ENCODE data around the gene MOGAT2.

Gene MOGAT2

DNA sequence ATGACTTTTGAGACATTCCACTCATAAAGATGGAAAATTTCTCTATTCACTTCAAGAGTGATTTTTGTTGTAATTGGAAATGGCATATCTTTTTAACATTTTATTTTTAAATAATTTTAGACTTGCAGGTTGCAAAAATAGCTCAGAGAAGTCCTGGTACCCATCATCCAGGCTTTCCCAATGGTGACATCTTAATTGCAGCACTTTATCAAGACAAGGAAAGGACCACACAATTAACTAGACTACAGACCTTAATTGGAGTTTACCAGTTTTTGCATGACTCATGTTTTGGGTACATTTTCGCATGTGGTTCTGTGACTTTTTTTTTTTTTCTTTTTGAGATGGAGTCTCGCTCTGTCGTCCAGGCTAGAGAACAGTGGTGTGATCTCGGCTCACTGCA is 25.8 kb upstream of the MOGAT2 start:
- peaks cover 0 to 2% of the 10 kb centered on the region in 2 donors for H3K27me3 ChIP-seq (ENCODE audit: control insufficient read depth in 2 of 2, insufficient read depth in 2 of 2, low read length in 2 of 2)
- H3K36me3 ChIP-seq (ENCODE audit: control insufficient read depth in 2 of 2, insufficient read depth in 2 of 2, low read length in 2 of 2): no peaks in the 10 kb centered on the region
- no peaks in the 10 kb centered on the region for H3K9me3 ChIP-seq (ENCODE audit: control insufficient read depth in 2 of 2, low read length in 2 of 2)
- no peak overlapping the region for H3K4me3 ChIP-seq (ENCODE audit: low read length in 2 of 2)
- no peaks in the 10 kb centered on the region for H3K4me1 ChIP-seq (ENCODE audit: control insufficient read depth in 2 of 2, insufficient read depth in 2 of 2, low read length in 2 of 2)
- no peak overlapping the region for H3K27ac ChIP-seq (ENCODE audit: low read depth in 2 of 2, low read length in 2 of 2)
- H3K9ac ChIP-seq (ENCODE audit: low read depth in 1 of 2, low read length in 2 of 2): no peak overlapping the region

DNA sequence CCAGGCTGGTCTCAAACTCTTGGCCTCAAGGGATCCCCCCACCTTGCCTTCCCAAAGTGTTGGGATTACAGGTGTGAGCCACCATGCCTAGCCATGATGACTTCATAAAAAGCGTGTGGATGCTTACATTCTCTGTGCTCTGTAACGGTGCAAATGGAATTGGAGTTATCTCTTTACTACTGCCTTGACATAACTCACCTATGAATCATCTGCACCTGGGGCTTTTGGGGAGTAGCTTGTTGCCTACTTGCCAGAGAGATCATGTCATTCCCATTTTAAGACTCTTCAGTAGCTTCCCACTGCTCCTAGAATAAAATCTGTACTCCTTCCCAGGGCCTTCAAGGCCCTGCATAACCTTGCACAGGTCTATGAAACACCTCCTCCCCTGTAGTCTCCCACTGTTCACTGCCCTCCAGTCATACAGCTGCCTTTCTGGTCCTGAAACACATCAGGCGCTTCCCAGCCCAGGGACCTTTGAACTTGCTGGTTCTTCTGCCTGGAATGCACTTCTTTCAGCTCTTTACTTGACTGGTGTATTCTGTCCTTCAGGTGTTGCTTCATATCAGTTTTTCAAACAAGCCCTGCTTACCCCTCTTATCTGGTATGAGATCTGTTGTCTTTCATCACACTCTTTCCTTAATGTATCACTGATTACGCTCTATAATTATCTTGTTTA is 19.6 kb upstream of the MOGAT2 start:
- Histone ChIP-seq H3K4me1 (ENCODE audit: control insufficient read depth in 2 of 2, insufficient read depth in 2 of 2, low read length in 2 of 2) (no peaks in the 10 kb centered on the region), H3K36me3 (ENCODE audit: control insufficient read depth in 2 of 2, insufficient read depth in 2 of 2, low read length in 2 of 2) (no peaks in the 10 kb centered on the region), H3K9me3 (ENCODE audit: control insufficient read depth in 2 of 2, low read length in 2 of 2) (no peaks in the 10 kb centered on the region), H3K9ac (ENCODE audit: low read depth in 1 of 2, low read length in 2 of 2) (no peak overlapping the region), H3K27me3 (ENCODE audit: control insufficient read depth in 2 of 2, insufficient read depth in 2 of 2, low read length in 2 of 2) (no peaks in the 10 kb centered on the region), H3K27ac (ENCODE audit: low read depth in 2 of 2, low read length in 2 of 2) (no peak overlapping the region), H3K4me3 (ENCODE audit: low read length in 2 of 2) (no peak overlapping the region)

DNA sequence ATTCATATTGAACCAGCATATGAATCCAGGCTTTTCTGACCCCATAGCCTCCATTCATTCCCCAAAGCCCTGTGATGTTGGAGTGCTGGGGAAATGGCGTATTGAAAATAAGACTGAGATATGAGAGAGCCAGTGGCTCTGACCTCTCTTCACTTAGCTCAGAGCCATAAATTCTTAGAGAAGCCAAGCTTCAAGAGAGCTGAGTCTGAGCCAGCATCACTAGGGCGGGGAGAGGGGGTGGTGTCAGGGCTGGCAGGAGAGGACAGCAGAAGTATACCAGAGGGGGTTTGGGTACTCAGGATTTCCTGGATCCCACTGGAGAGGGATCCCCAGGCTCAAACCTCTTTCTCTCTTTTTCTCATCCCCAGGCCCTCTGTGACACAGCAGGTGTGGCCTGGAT is 16.7 kb upstream of the MOGAT2 start:
- H3K36me3 ChIP-seq (ENCODE audit: control insufficient read depth in 2 of 2, insufficient read depth in 2 of 2, low read length in 2 of 2): no peaks in the 10 kb centered on the region
- H3K27me3 ChIP-seq (ENCODE audit: control insufficient read depth in 2 of 2, insufficient read depth in 2 of 2, low read length in 2 of 2): no peaks in the 10 kb centered on the region
- no peak overlapping the region for H3K27ac ChIP-seq (ENCODE audit: low read depth in 2 of 2, low read length in 2 of 2)
- H3K4me3 ChIP-seq (ENCODE audit: low read length in 2 of 2): no peak overlapping the region
- H3K9me3 ChIP-seq (ENCODE audit: control insufficient read depth in 2 of 2, low read length in 2 of 2): no peaks in the 10 kb centered on the region
- no peak overlapping the region for H3K9ac ChIP-seq (ENCODE audit: low read depth in 1 of 2, low read length in 2 of 2)
- peaks cover 0 to under 1% of the 10 kb centered on the region in 2 donors for H3K4me1 ChIP-seq (ENCODE audit: control insufficient read depth in 2 of 2, insufficient read depth in 2 of 2, low read length in 2 of 2)

DNA sequence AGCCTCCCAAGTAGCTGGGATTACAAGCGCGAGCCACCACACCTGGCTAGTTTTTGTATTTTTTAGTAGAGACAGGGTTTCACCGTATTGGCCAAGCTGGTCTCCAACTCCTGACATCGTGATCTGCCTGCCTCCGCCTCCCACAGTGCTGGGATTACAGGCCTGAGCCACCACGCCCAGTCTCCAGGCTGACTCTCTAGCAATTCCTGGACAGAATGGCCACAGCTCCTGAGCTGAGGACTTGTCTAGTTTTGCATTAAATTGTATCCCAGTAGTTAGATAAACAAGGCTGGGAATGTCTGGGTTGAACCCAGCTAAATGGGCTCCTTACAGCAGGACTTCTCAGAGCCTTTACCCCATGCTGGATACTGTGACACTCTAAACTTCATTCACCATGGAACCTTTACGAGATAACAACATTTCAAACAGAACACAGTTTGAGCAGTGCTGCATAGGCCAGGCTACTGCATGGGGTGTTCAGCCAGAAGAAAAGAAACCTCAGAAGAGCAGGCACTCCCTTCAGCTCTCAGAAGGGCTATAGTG is 13.9 kb upstream of the MOGAT2 start:
- Histone ChIP-seq H3K27me3 (ENCODE audit: control insufficient read depth in 2 of 2, insufficient read depth in 2 of 2, low read length in 2 of 2) (no peaks in the 10 kb centered on the region), H3K9me3 (ENCODE audit: control insufficient read depth in 2 of 2, low read length in 2 of 2) (no peaks in the 10 kb centered on the region), H3K4me3 (ENCODE audit: low read length in 2 of 2) (no peak overlapping the region), H3K27ac (ENCODE audit: low read depth in 2 of 2, low read length in 2 of 2) (no peak overlapping the region), H3K9ac (ENCODE audit: low read depth in 1 of 2, low read length in 2 of 2) (no peak overlapping the region), H3K4me1 (ENCODE audit: control insufficient read depth in 2 of 2, insufficient read depth in 2 of 2, low read length in 2 of 2) (peaks cover 3 to 7% of the 10 kb centered on the region in 2 donors), H3K36me3 (ENCODE audit: control insufficient read depth in 2 of 2, insufficient read depth in 2 of 2, low read length in 2 of 2) (no peaks in the 10 kb centered on the region)

DNA sequence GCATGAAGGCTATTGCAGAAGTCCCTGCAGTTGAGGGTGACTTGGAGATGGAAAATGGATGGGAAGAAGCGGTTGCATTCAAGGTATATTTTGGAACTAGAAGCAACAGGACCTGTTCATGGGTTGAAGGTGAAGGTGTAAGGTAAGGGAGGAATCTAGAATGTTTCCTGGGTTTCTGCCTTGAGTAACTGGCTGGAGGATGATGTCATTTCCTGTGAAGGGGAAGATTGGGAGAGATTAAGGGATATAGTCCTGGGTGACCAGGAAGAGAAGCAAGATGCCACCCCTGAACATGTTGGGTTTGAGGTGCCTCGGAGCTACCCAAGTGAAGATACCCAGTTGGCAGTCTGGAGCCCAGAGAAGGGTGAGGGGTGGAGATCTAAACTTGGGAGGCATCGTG is 12.1 kb upstream of the MOGAT2 start:
- Histone ChIP-seq H3K4me3 (ENCODE audit: low read length in 2 of 2) (no peak overlapping the region), H3K9ac (ENCODE audit: low read depth in 1 of 2, low read length in 2 of 2) (no peak overlapping the region), H3K36me3 (ENCODE audit: control insufficient read depth in 2 of 2, insufficient read depth in 2 of 2, low read length in 2 of 2) (no peaks in the 10 kb centered on the region), H3K27me3 (ENCODE audit: control insufficient read depth in 2 of 2, insufficient read depth in 2 of 2, low read length in 2 of 2) (no peaks in the 10 kb centered on the region), H3K9me3 (ENCODE audit: control insufficient read depth in 2 of 2, low read length in 2 of 2) (no peaks in the 10 kb centered on the region), H3K27ac (ENCODE audit: low read depth in 2 of 2, low read length in 2 of 2) (no peak overlapping the region), H3K4me1 (ENCODE audit: control insufficient read depth in 2 of 2, insufficient read depth in 2 of 2, low read length in 2 of 2) (peaks cover 3 to 7% of the 10 kb centered on the region in 2 donors)

DNA sequence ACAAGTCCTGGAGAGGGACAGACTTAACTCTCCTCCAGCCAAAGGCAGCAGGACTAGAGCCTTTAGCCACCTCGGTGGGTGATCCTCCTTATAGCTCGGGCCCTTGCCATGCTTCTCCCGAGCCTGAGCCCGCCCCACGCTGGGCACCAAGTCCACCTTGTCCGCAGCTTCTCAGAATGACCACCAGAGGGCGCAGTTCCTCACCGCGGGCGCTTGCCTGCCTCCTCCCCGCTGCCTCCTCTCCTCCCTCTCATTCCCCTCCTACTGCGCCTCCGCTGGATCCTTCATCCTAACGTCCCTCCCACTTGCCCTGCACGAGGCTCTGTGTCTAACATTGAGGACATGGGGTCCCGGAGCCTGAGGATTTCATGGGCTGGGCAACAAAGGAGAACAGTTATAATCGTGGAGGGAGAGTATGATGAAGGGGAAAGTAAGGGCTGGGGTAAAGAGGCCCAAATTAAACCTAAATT is 11.3 kb upstream of the MOGAT2 start:
- Histone ChIP-seq H3K9me3 (ENCODE audit: control insufficient read depth in 2 of 2, low read length in 2 of 2) (no peaks in the 10 kb centered on the region), H3K27me3 (ENCODE audit: control insufficient read depth in 2 of 2, insufficient read depth in 2 of 2, low read length in 2 of 2) (no peaks in the 10 kb centered on the region), H3K36me3 (ENCODE audit: control insufficient read depth in 2 of 2, insufficient read depth in 2 of 2, low read length in 2 of 2) (no peaks in the 10 kb centered on the region), H3K9ac (ENCODE audit: low read depth in 1 of 2, low read length in 2 of 2) (no peak overlapping the region), H3K4me3 (ENCODE audit: low read length in 2 of 2) (peak overlapping the region in 1 of 2 donors; percentile 20), H3K4me1 (ENCODE audit: control insufficient read depth in 2 of 2, insufficient read depth in 2 of 2, low read length in 2 of 2) (peaks cover 3 to 7% of the 10 kb centered on the region in 2 donors), H3K27ac (ENCODE audit: low read depth in 2 of 2, low read length in 2 of 2) (no peak overlapping the region)

DNA sequence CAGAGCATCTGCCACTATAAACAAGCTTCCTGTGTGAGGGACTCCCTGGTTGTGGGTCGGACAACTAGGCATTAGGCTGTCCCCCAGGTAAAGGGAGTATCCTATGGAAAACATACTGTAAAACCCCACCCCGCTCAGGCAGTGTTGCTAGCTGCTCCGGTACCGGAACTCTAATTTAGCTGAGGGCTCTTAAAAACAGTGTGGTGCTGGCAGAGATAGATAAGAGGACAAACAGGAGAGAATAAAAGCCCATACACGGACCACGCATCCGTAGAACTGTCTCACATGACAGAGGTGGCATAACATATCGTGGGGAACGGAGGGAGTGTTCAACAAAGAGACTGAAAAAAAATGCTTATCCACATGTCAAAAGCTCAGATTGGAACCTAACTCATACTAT is 3.4 kb upstream of the MOGAT2 start:
- peaks cover 31 to 36% of the 10 kb centered on the region in 2 donors for H3K4me1 ChIP-seq (ENCODE audit: control insufficient read depth in 2 of 2, insufficient read depth in 2 of 2, low read length in 2 of 2)
- H3K9me3 ChIP-seq (ENCODE audit: control insufficient read depth in 2 of 2, low read length in 2 of 2): no peaks in the 10 kb centered on the region
- H3K27ac ChIP-seq (ENCODE audit: low read depth in 2 of 2, low read length in 2 of 2): peak overlapping the region; percentile 4 to 49
- no peaks in the 10 kb centered on the region for H3K36me3 ChIP-seq (ENCODE audit: control insufficient read depth in 2 of 2, insufficient read depth in 2 of 2, low read length in 2 of 2)
- H3K4me3 ChIP-seq (ENCODE audit: low read length in 2 of 2): peak overlapping the region in 1 of 2 donors; percentile 37
- H3K27me3 ChIP-seq (ENCODE audit: control insufficient read depth in 2 of 2, insufficient read depth in 2 of 2, low read length in 2 of 2): no peaks in the 10 kb centered on the region
- no peak overlapping the region for H3K9ac ChIP-seq (ENCODE audit: low read depth in 1 of 2, low read length in 2 of 2)

DNA sequence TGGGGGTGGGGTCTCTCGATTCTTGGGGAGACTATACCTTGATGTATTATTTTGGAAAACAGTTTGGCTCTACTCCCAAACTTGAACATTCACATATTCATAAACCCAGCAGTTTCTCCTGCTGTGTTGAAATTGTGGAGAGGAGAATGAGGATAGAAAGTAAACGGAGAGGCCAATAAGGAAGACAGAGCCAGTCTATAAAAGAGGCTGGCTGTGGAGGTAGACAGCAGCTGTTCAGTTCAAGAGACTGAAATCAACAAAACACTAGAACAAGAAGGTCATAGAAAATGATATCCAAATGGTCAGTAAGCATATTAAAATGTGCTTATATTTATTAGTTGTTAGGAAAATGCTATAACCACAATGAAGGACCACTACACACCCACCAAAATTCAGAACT is 1.9 kb upstream of the MOGAT2 start:
- H3K27me3 ChIP-seq (ENCODE audit: control insufficient read depth in 2 of 2, insufficient read depth in 2 of 2, low read length in 2 of 2): no peaks in the 10 kb centered on the region
- no peak overlapping the region for H3K9ac ChIP-seq (ENCODE audit: low read depth in 1 of 2, low read length in 2 of 2)
- H3K36me3 ChIP-seq (ENCODE audit: control insufficient read depth in 2 of 2, insufficient read depth in 2 of 2, low read length in 2 of 2): peaks cover 0 to 6% of the 10 kb centered on the region in 2 donors
- H3K4me3 ChIP-seq (ENCODE audit: low read length in 2 of 2): no peak overlapping the region
- peak overlapping the region; percentile 49 to 67 for H3K27ac ChIP-seq (ENCODE audit: low read depth in 2 of 2, low read length in 2 of 2)
- no peaks in the 10 kb centered on the region for H3K9me3 ChIP-seq (ENCODE audit: control insufficient read depth in 2 of 2, low read length in 2 of 2)
- peaks cover 44 to 49% of the 10 kb centered on the region in 2 donors for H3K4me1 ChIP-seq (ENCODE audit: control insufficient read depth in 2 of 2, insufficient read depth in 2 of 2, low read length in 2 of 2)

DNA sequence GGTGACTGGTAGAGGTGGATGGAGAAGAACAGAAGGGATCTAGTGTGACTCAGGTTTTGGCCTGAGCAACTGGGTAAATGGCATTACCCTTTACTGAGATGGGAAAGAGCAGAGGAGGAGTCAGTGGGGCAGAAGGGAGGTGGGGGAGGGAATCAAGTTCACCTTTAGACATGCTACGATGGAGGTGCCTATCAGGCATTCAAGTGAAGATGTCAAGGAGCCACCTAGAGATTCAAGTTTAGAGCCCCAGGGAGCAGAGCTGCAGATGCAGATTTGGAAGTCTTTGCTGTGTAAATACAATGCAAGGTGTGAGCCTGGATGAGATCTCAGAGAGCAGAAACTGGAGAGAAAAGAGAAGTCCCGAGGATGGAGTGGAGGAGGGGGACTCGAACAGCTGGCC is 979 bp upstream of the MOGAT2 start:
- no peaks in the 10 kb centered on the region for H3K9me3 ChIP-seq (ENCODE audit: control insufficient read depth in 2 of 2, low read length in 2 of 2)
- H3K9ac ChIP-seq (ENCODE audit: low read depth in 1 of 2, low read length in 2 of 2): no peak overlapping the region
- H3K27ac ChIP-seq (ENCODE audit: low read depth in 2 of 2, low read length in 2 of 2): peak overlapping the region; percentile 93 to 94
- H3K4me1 ChIP-seq (ENCODE audit: control insufficient read depth in 2 of 2, insufficient read depth in 2 of 2, low read length in 2 of 2): peaks cover 53 to 55% of the 10 kb centered on the region in 2 donors
- no peaks in the 10 kb centered on the region for H3K27me3 ChIP-seq (ENCODE audit: control insufficient read depth in 2 of 2, insufficient read depth in 2 of 2, low read length in 2 of 2)
- no peak overlapping the region for H3K4me3 ChIP-seq (ENCODE audit: low read length in 2 of 2)
- peaks cover 0 to 10% of the 10 kb centered on the region in 2 donors for H3K36me3 ChIP-seq (ENCODE audit: control insufficient read depth in 2 of 2, insufficient read depth in 2 of 2, low read length in 2 of 2)

DNA sequence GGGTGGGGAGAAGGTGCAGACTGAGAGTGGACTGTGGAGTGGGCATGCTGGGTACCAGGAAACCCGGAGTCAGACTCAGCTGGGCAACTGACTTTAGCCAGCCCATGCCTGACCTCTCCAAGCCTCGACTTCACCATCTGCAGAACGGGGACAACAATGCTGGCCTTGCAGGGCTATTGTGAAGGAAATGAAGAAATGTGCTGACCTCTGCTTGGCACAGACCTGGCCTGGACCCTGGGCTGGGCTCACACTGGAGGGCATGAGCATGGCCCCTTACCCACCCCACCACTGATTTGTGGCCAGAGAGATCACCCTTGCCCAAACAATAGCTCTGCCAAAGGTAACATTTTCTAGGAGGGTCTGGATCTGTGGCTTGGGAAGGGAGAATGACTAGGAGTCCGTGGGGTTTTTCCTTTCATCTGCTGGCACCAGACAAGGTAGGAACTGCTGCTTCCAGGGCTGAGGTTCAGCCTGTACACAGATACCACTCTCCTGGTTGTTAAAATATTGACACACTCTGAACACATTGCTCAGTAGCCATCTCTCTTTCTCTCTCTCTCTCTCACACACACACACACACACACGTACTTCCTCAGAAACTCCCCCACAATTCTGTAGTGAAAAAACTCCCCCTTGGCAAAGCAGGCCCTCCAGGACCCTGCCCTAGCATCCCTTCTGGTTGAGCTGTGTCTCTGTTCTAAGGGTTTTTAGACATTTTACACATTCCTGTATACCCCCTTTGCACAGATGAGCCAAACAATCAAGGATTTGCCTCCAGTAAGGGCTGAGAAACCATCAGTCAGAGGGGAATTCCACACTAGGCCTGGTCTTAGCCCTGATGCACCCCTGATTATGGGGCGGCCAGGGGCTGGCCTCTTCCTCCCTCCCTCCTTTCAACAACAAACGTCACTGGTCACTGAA is 1.0 kb downstream of the MOGAT2 start:
- peak overlapping the region; percentile 70 to 79 for H3K9ac ChIP-seq (ENCODE audit: low read depth in 1 of 2, low read length in 2 of 2)
- peaks cover 0 to 13% of the 10 kb centered on the region in 2 donors for H3K36me3 ChIP-seq (ENCODE audit: control insufficient read depth in 2 of 2, insufficient read depth in 2 of 2, low read length in 2 of 2)
- peak overlapping the region; percentile 93 to 94 for H3K27ac ChIP-seq (ENCODE audit: low read depth in 2 of 2, low read length in 2 of 2)
- no peaks in the 10 kb centered on the region for H3K9me3 ChIP-seq (ENCODE audit: control insufficient read depth in 2 of 2, low read length in 2 of 2)
- H3K27me3 ChIP-seq (ENCODE audit: control insufficient read depth in 2 of 2, insufficient read depth in 2 of 2, low read length in 2 of 2): no peaks in the 10 kb centered on the region
- H3K4me1 ChIP-seq (ENCODE audit: control insufficient read depth in 2 of 2, insufficient read depth in 2 of 2, low read length in 2 of 2): peaks cover 62 to 64% of the 10 kb centered on the region in 2 donors
- peak overlapping the region; percentile 61 to 83 for H3K4me3 ChIP-seq (ENCODE audit: low read length in 2 of 2)
